ENCODE measurements around the gene SPIN2A. TPM values are rescaled to one million over a fixed set of nuclear protein-coding genes. Genes with fewer than 3 reads are reported as not detected.

Gene SPIN2A
- not detected in 2 replicates for total RNA-seq

GRCh38 chrX:57137073-57137472 lies at the start of gene SPIN2A:
Gene SPIN2A (minus strand): TSS chrX:57137397. CDS start chrX:57136597, 800 bp downstream.

DNA sequence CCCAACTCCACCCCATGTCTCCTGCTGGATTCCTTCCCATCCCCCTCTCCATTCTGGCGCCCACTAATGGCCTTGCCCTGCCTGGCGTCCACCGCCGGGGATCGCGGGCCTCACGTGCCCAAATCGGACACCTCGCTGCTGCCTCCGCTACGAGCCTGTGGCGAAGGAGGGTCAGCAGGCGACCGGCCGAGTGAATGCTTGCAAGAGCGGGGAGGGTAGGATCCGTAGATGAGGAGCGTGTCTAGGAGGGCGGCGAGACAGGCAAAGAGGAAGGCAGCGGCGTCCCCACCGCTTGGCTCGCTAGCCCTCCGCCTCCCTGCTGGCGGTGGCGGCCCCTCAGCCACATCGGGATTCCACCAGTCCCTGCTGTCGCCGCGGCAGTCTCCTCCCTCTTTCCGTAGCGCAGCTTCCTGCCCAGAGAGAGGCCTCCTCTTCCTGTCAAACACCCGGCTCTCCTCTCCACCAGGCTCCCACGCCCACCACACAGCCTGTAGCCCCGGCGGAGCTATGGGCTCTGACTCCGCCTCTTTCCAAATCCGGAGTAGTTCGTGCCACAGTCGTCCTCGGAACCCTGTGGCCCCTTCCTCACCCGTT lies 15.9 kb downstream of the SPIN2A start, which contains the start of gene SPIN2B:
Gene SPIN2B, minus strand, starts transcription at position 387 of the 594 bp plus-strand sequence.

Other genes starting within 250 kb of the SPIN2A start
- gene SPIN3, start 141.9 kb downstream of the SPIN2A start, total RNA-seq: 2.9 and 6.4 TPM in 2 replicates
- gene SPIN2B, start 15.8 kb downstream of the SPIN2A start, total RNA-seq: 6.8 and 7.6 TPM in 2 replicates
- 0.65 TPM in 1 of 2 replicates, not detected in the other for gene FAAH2, start 149.3 kb upstream of the SPIN2A start, total RNA-seq

All from epithelial cell of umbilical artery (primary cell).